ENCODE results near the gene FEN1.

Gene FEN1

DNA sequence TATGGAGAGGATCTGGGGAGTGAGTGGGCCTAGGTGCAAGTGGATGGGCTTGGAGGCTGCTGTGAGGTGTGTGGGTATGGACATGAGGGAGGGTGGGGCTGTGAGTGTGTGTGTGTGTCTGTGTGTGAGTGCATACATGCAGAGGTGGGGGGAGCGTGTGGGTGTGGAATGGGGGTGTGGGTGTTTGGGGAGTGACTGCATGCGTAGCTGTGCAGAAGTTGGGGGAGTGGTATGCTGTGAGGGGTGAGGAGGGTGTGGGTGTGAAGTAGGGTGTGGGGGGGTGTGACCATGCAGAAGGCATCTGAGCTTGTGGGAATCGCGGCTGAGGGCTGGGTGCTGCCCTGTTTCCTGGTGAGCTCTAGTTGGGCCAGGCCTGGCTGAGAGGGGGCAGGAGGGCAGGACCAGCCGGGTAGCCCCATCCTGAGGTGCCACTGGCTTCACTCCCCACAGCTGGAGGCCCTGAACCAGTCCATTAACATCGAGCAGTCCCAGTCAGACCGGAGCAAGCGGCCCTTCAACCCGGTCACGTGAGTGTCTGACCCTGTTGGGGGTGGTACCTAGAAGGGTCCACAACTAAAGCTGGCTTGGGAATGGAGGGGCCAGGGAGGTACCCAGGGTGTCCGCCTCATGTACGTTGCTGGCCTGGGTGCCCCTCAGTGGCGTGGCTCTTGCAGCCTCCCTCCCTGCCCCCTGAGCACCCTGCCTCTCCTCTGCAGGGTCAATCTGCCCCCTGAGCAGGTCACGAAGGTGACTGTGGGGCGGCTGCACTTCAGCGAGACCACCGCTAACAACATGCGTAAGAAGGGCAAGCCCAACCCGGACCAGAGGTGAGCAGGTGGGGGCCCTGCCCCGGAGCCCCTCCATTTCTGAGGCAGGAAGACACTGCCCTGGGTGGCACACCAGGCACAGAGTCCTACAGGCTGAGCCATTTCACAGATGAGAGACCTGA lies 16.8 kb upstream of the FEN1 start:
- FAIRE-seq: no peak

GRCh38 chr11:61776561-61777075 lies 16.1 kb upstream of the FEN1 start:
- FAIRE-seq: peak; percentile 6

GRCh38 chr11:61777234-61778090 lies 15.2 kb upstream of the FEN1 start:
- FAIRE-seq: no peak

DNA sequence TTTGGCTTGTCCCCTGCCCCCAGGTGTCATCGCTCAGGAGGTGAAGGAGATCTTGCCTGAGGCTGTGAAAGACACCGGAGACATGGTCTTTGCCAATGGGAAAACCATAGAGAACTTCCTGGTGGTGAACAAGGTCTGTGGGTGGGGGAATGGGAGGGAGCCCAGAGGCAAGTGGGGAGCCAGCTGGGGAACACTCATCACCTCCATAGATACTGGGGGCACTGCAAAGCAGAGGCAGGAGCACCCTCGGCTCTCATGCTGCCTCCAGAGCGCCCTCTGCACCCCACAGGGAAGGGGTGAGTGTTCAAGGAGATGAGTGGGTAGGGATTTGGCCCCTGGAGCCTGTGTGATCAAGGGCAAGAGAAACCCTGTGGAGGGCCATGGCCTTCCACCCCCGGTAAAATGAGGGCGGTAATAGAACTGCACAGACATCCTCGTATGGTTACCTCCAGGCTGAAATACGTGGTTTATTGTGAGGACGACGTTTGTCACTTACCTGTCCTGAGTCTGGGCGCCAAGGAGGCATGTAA lies 14.3 kb upstream of the FEN1 start:
- FAIRE-seq: no peak

GRCh38 chr11:61778920-61779650 lies 13.6 kb upstream of the FEN1 start:
- FAIRE-seq: no peak

GRCh38 chr11:61779666-61780525 lies 12.8 kb upstream of the FEN1 start:
- no peak for FAIRE-seq

DNA sequence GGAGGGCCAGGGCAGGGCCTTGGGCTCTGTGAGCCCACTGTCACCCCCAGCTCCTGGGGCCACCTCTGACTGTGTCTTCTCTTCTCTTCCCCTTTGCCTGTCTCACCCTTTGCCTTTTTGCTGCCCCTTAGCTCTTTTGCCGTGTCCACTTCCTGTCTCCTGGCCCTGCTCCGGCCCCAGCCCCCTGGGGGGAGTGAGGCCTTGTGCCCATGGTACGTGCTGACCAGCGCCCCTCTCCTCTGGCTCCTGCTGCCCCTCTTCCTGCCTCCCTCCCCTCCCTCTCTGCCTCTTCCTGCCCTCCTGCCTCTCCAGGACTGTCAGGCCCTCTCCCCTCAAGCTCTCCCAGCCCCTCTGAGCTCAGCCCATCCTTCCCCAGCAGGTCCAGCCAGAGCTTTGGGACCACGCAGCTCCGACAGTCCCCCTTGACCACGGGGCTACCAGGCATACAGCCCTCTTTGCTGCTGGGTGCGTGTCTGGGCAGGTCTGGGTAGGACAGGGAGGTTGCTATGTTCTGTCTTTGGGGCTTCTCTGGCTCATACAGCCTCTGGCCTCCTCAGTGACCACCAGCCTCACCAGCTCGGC lies 12.0 kb upstream of the FEN1 start:
- no peak for FAIRE-seq

DNA sequence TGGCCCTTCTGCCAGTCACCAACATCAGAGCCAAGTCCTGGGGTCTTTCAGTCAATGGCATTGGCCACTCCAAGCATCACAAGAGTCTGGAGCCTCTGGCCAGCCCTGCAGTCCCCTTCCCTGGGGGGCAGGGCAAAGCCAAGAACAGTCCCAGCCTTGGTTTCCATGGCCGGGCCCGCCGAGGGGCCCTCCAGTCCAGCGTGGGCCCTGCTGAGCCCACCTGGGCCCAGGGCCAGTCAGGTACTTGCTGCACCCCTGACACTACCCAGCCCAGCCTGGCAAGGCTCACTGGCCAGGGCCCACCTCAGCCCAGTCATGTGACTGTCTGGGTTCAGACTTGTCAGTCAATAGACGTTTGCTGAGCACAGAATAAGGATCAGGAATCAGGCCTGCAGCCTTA lies 11.1 kb upstream of the FEN1 start:
- no peak for FAIRE-seq

DNA sequence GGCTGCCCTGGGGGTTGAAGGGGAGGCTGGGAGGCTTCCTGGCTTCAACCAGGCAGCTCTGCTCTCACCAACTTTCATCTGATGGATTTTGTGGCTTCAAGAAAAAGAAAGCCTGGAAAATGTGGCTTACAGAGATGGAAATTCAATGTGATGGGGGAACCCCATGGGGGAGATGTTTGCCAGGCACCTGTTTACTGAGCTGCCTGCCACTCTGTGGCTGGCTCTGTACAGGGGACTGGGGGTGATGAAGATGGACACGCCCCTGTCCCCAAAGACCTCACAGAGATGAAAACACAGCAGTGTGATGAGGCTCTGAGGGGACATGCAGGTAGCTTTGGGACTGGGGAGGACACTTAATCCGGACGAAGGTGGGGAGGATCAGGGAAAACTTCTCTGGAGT lies 10.4 kb upstream of the FEN1 start:
- no peak for FAIRE-seq

DNA sequence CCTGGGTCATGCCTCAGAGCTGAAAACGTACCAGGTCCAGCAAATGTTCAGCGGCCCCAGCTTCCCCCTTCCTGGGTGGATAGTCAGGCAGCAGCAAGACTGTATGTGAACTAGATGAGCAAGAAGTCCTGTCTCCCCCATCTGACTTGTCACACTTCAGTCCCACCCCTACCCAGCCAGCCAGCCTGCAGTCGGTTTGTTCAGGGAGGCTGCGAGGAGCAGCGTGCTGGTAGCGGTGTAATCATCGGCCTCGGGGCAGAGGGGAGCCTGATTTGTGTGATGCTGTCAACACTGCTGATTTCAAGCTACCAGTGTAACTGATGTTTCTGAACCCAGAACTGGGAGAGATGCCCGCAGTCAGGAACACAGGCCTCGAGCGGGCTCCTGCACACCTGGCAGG lies 9.9 kb upstream of the FEN1 start:
- no peak for FAIRE-seq

DNA sequence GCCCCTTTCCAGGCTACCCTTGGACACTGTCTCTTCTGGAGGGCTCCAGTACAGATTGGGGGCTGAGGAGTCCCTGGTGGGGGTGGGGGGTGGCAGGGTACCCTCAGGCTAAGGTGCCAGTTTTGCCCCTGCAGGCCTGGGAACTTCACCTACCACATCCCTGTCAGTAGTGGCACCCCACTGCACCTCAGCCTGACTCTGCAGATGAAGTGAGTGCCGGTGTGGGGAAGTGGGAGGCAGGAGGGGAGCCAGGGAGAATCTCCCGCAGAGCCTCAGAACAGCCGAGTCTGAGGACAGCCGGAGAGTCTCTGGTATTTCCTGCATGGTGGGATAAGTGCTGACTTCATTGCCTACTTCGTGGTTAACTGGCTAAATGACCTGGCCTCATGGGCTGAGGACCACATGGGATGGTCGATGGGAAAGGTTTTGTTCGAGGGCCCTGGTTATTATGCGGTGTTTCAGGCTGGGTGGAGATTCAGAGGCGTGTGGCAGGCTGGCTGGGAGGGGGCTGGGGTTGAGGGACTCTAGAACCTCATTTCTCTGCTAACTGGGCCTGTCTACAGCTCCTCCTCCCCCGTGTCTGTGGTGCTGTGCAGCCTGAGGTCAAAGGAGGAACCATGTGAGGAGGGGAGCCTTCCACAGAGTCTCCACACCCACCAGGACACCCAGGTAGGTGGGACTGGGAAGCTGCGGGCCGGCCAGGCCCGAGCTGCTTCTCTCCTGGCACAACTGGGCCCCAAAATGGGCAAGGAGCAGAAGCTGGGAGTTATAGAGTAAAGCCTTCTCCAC lies 8.8 kb upstream of the FEN1 start:
- no peak for FAIRE-seq

- FAIRE-seq: no peak
These were observed 8.3 kb upstream of the FEN1 start for GRCh38 chr11:61784506-61784805.

GRCh38 chr11:61785837-61786402 lies 6.8 kb upstream of the FEN1 start:
- no peak for FAIRE-seq

GRCh38 chr11:61787928-61788491 lies 4.7 kb upstream of the FEN1 start:
- FAIRE-seq: peak; percentile 41

DNA sequence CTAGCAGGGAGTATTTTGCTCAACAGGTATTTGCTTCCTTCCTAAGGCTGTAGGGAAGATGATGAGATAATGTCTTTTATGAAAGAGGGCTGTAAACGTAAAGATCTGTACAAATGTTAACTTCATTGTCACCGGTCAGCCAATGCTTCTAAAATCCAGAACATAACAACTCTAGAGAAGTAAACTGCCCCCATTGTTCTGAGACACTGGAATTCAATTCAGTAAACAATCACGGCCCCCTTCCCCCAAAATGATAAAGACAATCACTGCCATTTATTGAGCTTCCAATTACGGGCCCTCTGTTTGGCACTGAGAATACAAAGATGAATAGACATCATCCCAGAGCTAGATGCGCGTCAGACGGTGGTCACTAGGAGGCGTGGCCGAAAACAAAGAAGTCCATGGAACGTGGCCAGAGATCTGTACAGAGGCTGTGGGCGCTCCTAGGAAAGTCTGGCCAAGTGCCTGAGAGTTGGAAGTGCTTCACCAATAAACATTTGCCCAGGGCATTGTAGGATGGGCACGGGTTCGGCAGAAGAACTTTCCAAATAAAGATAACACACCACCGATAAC lies 888 bp upstream of the FEN1 start:
- no peak for FAIRE-seq

GRCh38 chr11:61793083-61793828 lies 545 bp downstream of the FEN1 start:
- no peak for FAIRE-seq

- no peak for FAIRE-seq
These were observed 1.1 kb downstream of the FEN1 start for GRCh38 chr11:61793829-61794204.

DNA sequence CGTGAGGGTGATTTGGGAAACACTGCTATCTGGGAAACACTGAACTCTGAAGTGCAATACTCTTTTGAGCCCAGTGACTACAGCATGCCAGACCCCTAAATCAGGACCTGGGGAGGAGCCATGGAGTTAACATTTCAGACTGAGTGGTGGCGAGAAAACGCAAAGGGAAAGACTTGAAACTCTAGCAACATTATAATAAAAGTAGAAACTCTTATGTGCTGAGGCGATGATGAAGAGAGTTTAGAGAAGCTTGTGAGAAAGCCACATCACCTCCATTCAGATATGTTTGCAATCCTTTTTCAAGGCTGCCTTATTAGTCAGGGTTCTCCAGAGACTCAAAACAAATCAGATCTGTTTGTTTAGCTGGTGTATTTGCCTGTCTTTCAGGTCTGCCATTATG lies 1.9 kb downstream of the FEN1 start:
- no peak for FAIRE-seq

- no peak for FAIRE-seq
These were observed 2.7 kb downstream of the FEN1 start for GRCh38 chr11:61795459-61795858.
